ENCODE results near the gene BAHCC1. TPM values are rescaled to one million over a fixed set of nuclear protein-coding genes. Genes with fewer than 3 reads are reported as not detected.
A peak's percentile ranks its signal among the peaks of the same experiment; 100 is the strongest.

Gene BAHCC1
- total RNA-seq, result under 1 TPM; 0.20 to 0.41 TPM
- 0.52 TPM for polyA plus RNA-seq (2013, experiment 1 of 2)
- 0.44 TPM for polyA plus RNA-seq (2013, experiment 2 of 2)
- total RNA-seq, result 0 to 5.3 (median 0.26) reads per million in 172 experiments

DNA sequence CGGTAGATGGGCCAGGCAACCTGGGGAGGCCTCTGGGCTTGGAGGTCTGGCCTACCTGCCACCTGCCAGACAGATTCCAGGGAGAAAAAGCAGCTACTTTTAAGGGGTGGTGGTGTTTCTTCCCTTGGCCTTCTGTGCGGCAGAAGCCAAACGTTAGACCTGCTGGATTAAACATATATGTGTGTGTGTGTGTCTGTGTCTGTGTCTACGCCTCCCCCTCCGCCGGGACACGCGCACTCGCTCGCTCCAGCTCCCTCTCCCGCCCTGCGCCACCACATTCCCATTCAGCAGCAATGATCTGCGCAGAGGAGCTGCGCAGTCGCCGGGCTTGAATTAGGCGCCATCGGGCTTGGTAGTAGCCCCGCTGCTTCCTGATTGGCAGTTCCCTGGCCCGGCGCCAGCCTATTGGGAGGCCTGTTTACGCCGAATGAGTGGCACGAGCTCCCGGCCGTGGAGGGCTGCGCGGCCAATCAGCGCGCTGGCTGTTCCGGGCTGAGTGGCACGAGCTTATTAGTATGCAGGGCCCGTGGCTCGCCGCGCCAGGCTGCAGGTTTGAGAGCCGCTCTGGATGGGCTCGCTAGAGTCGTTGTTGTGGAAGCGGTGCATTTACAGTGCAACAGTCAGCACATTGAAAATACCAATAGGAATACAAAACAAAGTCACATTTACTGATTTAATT, at the start of gene BAHCC1:
Gene BAHCC1 (plus strand): TSS at position 537 of the 679 bp plus-strand sequence. CDS start 4,283 bp downstream, outside the sequence.
- H3K27me3 ChIP-seq (ENCODE audit: control insufficient read depth in 1 of 2, insufficient read depth in 2 of 2, low read length in 2 of 2), result peaks cover 65 to 88% of the 10 kb centered on the region in 2 experiments
- peaks cover 30% of the 10 kb centered on the region for H3K4me1 Mint-ChIP-seq (ENCODE audit: low read depth)
- peak within 1 kb of the TSS; percentile 76 for H3K4me3 Mint-ChIP-seq
- no peaks in the 10 kb centered on the region for H3K36me3 ChIP-seq (ENCODE audit: insufficient read depth, low read length)
- H3K27ac ChIP-seq (ENCODE audit: low read depth in 1 of 2, low read length in 2 of 2), result no peak within 1 kb of the TSS
- H3K9me3 Mint-ChIP-seq, result no peaks in the 10 kb centered on the region
- H3K4me1 ChIP-seq (ENCODE audit: insufficient read depth, low read length), result peaks cover 66% of the 10 kb centered on the region
- peak within 1 kb of the TSS; percentile 68 for H3K27ac Mint-ChIP-seq
- TF ChIP-seq, protein P1, sequence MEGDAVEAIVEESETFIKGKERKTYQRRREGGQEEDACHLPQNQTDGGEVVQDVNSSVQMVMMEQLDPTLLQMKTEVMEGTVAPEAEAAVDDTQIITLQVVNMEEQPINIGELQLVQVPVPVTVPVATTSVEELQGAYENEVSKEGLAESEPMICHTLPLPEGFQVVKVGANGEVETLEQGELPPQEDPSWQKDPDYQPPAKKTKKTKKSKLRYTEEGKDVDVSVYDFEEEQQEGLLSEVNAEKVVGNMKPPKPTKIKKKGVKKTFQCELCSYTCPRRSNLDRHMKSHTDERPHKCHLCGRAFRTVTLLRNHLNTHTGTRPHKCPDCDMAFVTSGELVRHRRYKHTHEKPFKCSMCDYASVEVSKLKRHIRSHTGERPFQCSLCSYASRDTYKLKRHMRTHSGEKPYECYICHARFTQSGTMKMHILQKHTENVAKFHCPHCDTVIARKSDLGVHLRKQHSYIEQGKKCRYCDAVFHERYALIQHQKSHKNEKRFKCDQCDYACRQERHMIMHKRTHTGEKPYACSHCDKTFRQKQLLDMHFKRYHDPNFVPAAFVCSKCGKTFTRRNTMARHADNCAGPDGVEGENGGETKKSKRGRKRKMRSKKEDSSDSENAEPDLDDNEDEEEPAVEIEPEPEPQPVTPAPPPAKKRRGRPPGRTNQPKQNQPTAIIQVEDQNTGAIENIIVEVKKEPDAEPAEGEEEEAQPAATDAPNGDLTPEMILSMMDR (IDR thresholded peaks at IDR 0.05), result no peak
- CTCF ChIA-PET, result no interaction called here
- POLR2A ChIA-PET, result interaction anchor here (0.7 to 2.4 kb wide), 5 partner anchors 13 to 120 kb away, joined by 3 to 8 read pairs (median 3); partner anchors contain the start of gene ACTG1
- ATAC-seq (ENCODE audit: poor library complexity), result peak; percentile 70
- intact Hi-C loops (cut with DNase I, micrococcal nuclease), result loop anchor here (1.0 to 5.0 kb wide), 4 partner anchors 89 to 1598 kb away; partner anchors contain the start of gene CBX8 (in 1 of the 2)
- H3K36me3 Mint-ChIP-seq (ENCODE audit: low read depth), result peaks cover 4% of the 10 kb centered on the region
- peak within 1 kb of the TSS; percentile 12 for H3K4me3 ChIP-seq (ENCODE audit: low read length)
- peak; percentile 53 to 90 (median 72) for DNase-seq
- peaks cover 59% of the 10 kb centered on the region for H3K27me3 Mint-ChIP-seq
- H3K9me3 ChIP-seq (ENCODE audit: control insufficient read depth in 1 of 2, insufficient read depth in 1 of 2, low read length in 2 of 2), result peaks cover 0 to 45% of the 10 kb centered on the region in 2 experiments

DNA sequence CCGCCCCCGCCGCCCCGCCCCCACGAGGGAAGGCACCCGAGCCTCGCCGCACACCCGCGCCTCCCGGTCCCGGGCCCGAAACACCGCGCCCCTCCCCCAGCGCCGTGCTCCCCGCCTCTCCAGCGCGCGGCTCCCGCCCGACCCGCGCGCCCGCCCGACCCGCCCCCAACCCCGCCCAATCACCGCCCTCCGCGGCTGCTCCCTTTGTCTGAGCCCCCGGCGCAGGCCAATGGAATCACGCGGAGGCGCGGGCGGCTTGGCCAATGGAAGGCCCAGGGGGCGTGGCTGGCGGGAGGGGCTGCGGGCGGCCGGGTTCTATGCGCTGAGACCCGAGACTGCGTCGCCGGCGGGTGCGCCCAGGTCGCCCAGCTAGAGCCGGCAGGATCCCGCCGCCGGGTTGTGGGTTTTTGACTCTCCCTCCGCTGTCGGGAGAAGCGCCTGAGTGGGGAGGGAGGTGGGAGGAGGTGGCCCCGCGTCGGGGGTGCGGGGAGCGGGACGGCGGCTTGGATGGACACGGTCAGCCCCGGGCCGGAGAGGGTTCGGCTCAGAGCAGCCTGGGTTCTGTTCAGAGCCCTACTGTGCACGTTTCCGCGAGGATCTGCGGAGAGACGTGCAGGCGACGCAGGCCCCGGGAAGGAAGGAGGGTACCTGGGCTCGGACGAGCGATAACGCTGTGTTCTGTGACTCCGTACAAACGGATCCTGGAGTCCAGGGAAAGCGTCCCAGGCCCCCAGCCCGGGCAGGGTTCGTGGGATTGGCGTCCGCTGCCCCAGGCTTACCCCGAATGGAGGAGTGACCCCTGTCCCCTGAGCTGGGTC, 49.0 kb upstream of the BAHCC1 start:
- no peak overlapping the region for H3K27ac Mint-ChIP-seq
- TF ChIP-seq, protein P1 (IDR thresholded peaks at IDR 0.05), result no peak
- peak overlapping the region; percentile 58 for H3K4me3 Mint-ChIP-seq
- ATAC-seq (ENCODE audit: poor library complexity) (peak; percentile 95), DNase-seq (peak; percentile 85 to 97 (median 93))
- ChIA-PET POLR2A (no interaction called here), CTCF (no interaction called here)
- H3K27me3 Mint-ChIP-seq, result peaks cover 33% of the 10 kb centered on the region
- no peaks in the 10 kb centered on the region for H3K36me3 Mint-ChIP-seq (ENCODE audit: low read depth)
- H3K36me3 ChIP-seq (ENCODE audit: insufficient read depth, low read length), result no peaks in the 10 kb centered on the region
- H3K4me1 ChIP-seq (ENCODE audit: insufficient read depth, low read length), result peaks cover 51% of the 10 kb centered on the region
- peaks cover 35 to 39% of the 10 kb centered on the region in 2 experiments for H3K27me3 ChIP-seq (ENCODE audit: control insufficient read depth in 1 of 2, insufficient read depth in 2 of 2, low read length in 2 of 2)
- H3K9me3 Mint-ChIP-seq, result no peaks in the 10 kb centered on the region
- H3K4me3 ChIP-seq (ENCODE audit: low read length), result peak overlapping the region; percentile 54
- intact Hi-C loops (cut with DNase I, micrococcal nuclease), result loop anchor here in 1 of 2 experiments (2.0 kb wide), 2 partner anchors 51 to 123 kb away; partner anchors contain the start of genes CEP131 and SLC38A10
- H3K4me1 Mint-ChIP-seq (ENCODE audit: low read depth), result peaks cover 20% of the 10 kb centered on the region
- H3K27ac ChIP-seq (ENCODE audit: low read depth in 1 of 2, low read length in 2 of 2), result no peak overlapping the region
- H3K9me3 ChIP-seq (ENCODE audit: control insufficient read depth in 1 of 2, insufficient read depth in 1 of 2, low read length in 2 of 2), result peaks cover 0 to 23% of the 10 kb centered on the region in 2 experiments

DNA sequence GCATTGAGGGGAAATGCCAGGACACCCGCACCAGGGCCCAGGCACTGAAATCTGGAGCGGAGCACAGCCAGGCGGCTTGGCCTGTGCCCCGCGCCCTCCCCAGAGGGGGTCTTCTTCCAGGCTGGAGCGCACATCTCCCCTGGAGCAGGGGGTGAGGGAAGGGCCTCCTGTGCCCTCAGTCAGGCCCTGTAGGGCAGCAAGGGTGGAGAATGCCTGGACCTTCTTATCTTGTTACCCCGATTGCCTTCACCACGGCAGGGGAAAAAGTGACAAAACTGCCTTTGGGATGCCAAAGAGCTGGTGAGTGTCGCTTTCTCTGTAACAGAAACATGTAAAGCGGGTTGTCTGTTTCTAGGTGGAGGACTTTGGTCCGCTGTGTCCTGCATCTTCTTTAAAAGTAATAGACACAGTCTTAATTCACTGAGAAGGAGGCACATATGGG, 48.3 kb upstream of the BAHCC1 start:
- H3K36me3 ChIP-seq (ENCODE audit: insufficient read depth, low read length), result no peaks in the 10 kb centered on the region
- peaks cover 32 to 33% of the 10 kb centered on the region in 2 experiments for H3K27me3 ChIP-seq (ENCODE audit: control insufficient read depth in 1 of 2, insufficient read depth in 2 of 2, low read length in 2 of 2)
- H3K27ac Mint-ChIP-seq, result no peak overlapping the region
- peaks cover 0 to 23% of the 10 kb centered on the region in 2 experiments for H3K9me3 ChIP-seq (ENCODE audit: control insufficient read depth in 1 of 2, insufficient read depth in 1 of 2, low read length in 2 of 2)
- intact Hi-C loops (cut with DNase I, micrococcal nuclease), result loop anchor here in 1 of 2 experiments (2.0 kb wide), 2 partner anchors 52 to 124 kb away; partner anchors contain the start of genes CEP131 and SLC38A10
- no peaks in the 10 kb centered on the region for H3K36me3 Mint-ChIP-seq (ENCODE audit: low read depth)
- peaks cover 45% of the 10 kb centered on the region for H3K4me1 ChIP-seq (ENCODE audit: insufficient read depth, low read length)
- DNase-seq, result no peak
- H3K4me3 ChIP-seq (ENCODE audit: low read length), result no peak overlapping the region
- peaks cover 34% of the 10 kb centered on the region for H3K27me3 Mint-ChIP-seq
- no peaks in the 10 kb centered on the region for H3K9me3 Mint-ChIP-seq
- TF ChIP-seq, protein P1 (IDR thresholded peaks at IDR 0.05), result no peak
- no peak for ATAC-seq (ENCODE audit: poor library complexity)
- H3K4me3 Mint-ChIP-seq, result peak overlapping the region; percentile 62
- H3K27ac ChIP-seq (ENCODE audit: low read depth in 1 of 2, low read length in 2 of 2), result no peak overlapping the region
- POLR2A ChIA-PET, result no interaction called here
- H3K4me1 Mint-ChIP-seq (ENCODE audit: low read depth), result peaks cover 20% of the 10 kb centered on the region
- CTCF ChIA-PET, result no interaction called here

Data from CD4-positive, alpha-beta T cell (primary cell).